Measurements from ENCODE around the gene SMARCC2. TPM values are rescaled to one million over a fixed set of nuclear protein-coding genes. Genes with fewer than 3 reads are reported as not detected.

The SMARCC2 gene
- total RNA-seq, 2 donors from 2014 or later, result 80.1 to 84.2 TPM

DNA sequence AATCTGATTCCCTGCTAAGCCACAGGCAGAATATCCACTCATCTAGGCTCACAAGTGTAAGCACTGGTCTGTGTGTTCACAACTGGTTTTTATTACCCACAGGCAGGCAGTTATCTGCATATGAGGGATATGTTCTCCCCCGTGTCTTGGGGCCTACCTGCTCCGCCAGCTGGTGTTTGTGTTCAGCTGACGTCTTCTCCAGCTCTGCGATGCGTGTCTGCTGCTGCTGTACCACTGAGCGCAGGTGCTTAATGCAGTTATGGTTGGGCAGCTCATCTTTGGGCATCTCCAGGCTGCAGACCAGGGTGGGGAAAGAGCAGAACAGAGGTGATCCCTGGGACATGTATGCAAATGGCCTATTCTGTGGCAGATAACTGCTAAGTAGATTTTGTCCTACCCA lies 18.7 kb upstream of the SMARCC2 start:
- H3K9me3 ChIP-seq, result no peaks in the 10 kb centered on the region
- no peak overlapping the region for H3K9ac ChIP-seq (ENCODE audit: low read depth in 2 of 2, low read length in 2 of 2)
- no peaks in the 10 kb centered on the region for H3K27me3 ChIP-seq
- no peaks in the 10 kb centered on the region for H3K4me1 ChIP-seq
- H3K36me3 ChIP-seq, result peaks cover 16% of the 10 kb centered on the region
- no peak for DNase-seq
- no peak overlapping the region for H3K4me3 ChIP-seq
- no peak overlapping the region for H3K27ac ChIP-seq
- TF ChIP-seq, protein P1, sequence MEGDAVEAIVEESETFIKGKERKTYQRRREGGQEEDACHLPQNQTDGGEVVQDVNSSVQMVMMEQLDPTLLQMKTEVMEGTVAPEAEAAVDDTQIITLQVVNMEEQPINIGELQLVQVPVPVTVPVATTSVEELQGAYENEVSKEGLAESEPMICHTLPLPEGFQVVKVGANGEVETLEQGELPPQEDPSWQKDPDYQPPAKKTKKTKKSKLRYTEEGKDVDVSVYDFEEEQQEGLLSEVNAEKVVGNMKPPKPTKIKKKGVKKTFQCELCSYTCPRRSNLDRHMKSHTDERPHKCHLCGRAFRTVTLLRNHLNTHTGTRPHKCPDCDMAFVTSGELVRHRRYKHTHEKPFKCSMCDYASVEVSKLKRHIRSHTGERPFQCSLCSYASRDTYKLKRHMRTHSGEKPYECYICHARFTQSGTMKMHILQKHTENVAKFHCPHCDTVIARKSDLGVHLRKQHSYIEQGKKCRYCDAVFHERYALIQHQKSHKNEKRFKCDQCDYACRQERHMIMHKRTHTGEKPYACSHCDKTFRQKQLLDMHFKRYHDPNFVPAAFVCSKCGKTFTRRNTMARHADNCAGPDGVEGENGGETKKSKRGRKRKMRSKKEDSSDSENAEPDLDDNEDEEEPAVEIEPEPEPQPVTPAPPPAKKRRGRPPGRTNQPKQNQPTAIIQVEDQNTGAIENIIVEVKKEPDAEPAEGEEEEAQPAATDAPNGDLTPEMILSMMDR (IDR thresholded peaks at IDR 0.05), result no peak
- intact Hi-C loops (cut with DNase I), result loop anchor here (10.0 kb wide), 1 partner anchor 87 kb away; no protein-coding TSS in a partner anchor

DNA sequence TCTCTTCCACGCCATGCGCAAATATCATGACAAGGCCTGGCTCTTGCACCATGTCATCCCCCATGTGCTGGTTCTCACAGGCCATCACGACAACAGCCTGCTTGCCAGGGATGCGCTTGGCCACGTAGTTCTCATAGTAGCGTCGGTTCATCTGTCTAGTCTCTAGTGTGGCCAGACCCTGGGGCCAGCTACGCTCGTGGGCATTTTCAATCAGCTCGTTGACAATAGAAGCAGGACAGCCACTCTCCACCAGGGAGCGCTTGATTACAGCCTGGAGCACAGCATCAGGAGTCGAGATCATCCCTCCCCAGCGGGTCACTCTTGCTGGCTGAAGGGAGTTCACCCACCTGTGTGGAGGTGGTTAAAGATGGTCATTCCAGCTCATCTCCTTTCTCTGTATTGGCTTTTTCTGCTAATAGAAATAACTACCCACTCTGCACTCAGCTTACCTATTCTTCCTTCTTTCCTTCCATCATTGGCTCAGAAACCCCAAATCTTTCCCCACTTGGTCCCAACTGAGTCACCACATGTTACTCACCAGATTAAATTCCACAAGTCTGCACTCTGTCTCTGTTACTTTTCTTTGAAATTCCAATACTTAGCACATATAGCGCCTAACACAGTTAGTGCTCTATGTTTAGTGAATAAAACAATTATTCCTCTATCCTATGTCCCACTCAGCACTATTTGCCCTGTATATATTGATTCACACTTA lies 17.3 kb upstream of the SMARCC2 start:
- no peaks in the 10 kb centered on the region for H3K4me1 ChIP-seq
- H3K4me3 ChIP-seq, result no peak overlapping the region
- TF ChIP-seq, protein P1 (IDR thresholded peaks at IDR 0.05), result peak; percentile 46
- H3K9me3 ChIP-seq, result no peaks in the 10 kb centered on the region
- H3K27me3 ChIP-seq, result no peaks in the 10 kb centered on the region
- peaks cover 11% of the 10 kb centered on the region for H3K36me3 ChIP-seq
- H3K9ac ChIP-seq (ENCODE audit: low read depth in 2 of 2, low read length in 2 of 2), result no peak overlapping the region
- intact Hi-C loops (cut with DNase I), result loop anchor here (10.0 kb wide), 1 partner anchor 88 kb away; no protein-coding TSS in a partner anchor
- H3K27ac ChIP-seq, result no peak overlapping the region
- peak; percentile 77 for DNase-seq

DNA sequence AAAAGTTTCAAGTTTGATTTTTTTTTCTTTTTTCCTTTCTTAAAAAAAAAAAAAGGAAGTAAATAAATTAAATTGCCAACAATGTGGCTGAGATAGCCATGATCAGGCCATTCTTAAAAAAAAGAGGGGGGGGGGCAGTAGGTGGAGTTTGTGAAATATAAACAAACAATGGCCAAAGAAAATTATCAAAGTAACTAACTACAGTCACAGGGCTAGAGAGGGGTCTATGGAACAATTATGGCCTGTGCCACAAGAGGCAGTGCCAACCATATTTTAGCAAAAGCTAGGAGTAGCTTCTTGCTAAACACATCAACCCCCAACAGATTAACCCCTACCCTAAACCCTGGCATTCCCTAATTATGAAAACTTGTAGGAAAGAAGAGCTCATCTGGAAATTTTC lies 16.2 kb upstream of the SMARCC2 start:
- TF ChIP-seq, protein P1 (IDR thresholded peaks at IDR 0.05), result no peak
- Histone ChIP-seq H3K27me3 (no peaks in the 10 kb centered on the region), H3K9me3 (no peaks in the 10 kb centered on the region), H3K36me3 (peaks cover 11% of the 10 kb centered on the region), H3K4me3 (no peak overlapping the region), H3K4me1 (no peaks in the 10 kb centered on the region), H3K9ac (ENCODE audit: low read depth in 2 of 2, low read length in 2 of 2) (no peak overlapping the region), H3K27ac (no peak overlapping the region)
- DNase-seq, result no peak
- intact Hi-C loops (cut with DNase I), result loop anchor here (10.0 kb wide), 1 partner anchor 89 kb away; no protein-coding TSS in a partner anchor

DNA sequence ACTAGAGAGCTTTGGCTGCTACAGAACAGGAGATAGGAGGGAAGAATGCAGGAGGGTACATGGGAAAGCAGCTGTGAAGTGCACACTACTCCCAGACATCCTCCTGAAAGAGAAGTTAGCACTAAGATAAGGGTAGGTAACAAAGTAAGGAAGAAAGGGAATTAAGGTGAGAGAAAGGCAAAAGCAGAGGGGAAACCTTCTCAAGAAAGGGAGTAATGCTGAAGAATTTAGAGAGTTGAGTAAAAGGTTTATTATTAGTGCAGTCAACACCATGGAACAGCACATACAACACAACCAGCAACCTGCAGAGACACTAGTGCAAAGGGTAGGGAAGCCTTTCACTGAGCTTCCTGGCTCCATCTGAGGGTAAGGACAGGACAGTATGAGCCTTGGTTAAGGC lies 15.0 kb upstream of the SMARCC2 start:
- Histone ChIP-seq H3K27me3 (no peaks in the 10 kb centered on the region), H3K9ac (ENCODE audit: low read depth in 2 of 2, low read length in 2 of 2) (no peak overlapping the region), H3K4me3 (no peak overlapping the region), H3K27ac (no peak overlapping the region), H3K4me1 (no peaks in the 10 kb centered on the region), H3K36me3 (peaks cover 11% of the 10 kb centered on the region), H3K9me3 (no peaks in the 10 kb centered on the region)
- intact Hi-C loops (cut with DNase I), result loop anchor here (10.0 kb wide), 1 partner anchor 91 kb away; no protein-coding TSS in a partner anchor
- DNase-seq, result no peak
- TF ChIP-seq, protein P1 (IDR thresholded peaks at IDR 0.05), result no peak

DNA sequence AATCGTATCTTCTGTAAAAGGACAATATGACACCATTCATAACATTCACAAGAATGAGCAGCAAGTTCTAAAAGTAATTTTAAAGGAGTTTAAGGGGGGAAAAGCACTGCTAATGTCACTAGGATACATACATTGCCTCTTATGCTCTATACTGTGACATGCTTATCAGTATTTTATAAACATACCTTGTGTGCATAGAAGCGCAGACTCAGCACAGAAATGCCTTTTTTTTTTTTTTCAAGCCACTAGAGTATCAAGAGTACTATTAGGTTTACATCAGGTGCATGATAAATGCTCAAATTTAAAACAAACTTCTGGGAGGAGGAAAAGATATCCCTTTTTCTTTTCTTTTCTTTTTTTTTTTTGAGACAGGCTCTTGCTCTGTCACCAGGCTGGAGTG lies 13.6 kb upstream of the SMARCC2 start:
- H3K36me3 ChIP-seq, result peaks cover 6% of the 10 kb centered on the region
- H3K9me3 ChIP-seq, result no peaks in the 10 kb centered on the region
- no peak for DNase-seq
- H3K4me1 ChIP-seq, result no peaks in the 10 kb centered on the region
- no peak overlapping the region for H3K4me3 ChIP-seq
- intact Hi-C loops (cut with DNase I), result loop anchor here (10.0 kb wide), 1 partner anchor 92 kb away; no protein-coding TSS in a partner anchor
- H3K27ac ChIP-seq, result no peak overlapping the region
- TF ChIP-seq, protein P1 (IDR thresholded peaks at IDR 0.05), result no peak
- H3K9ac ChIP-seq (ENCODE audit: low read depth in 2 of 2, low read length in 2 of 2), result no peak overlapping the region
- H3K27me3 ChIP-seq, result no peaks in the 10 kb centered on the region
